ENCODE data around the gene PNO1.
A peak's percentile ranks its signal among the peaks of the same experiment; 100 is the strongest.

Gene PNO1

DNA sequence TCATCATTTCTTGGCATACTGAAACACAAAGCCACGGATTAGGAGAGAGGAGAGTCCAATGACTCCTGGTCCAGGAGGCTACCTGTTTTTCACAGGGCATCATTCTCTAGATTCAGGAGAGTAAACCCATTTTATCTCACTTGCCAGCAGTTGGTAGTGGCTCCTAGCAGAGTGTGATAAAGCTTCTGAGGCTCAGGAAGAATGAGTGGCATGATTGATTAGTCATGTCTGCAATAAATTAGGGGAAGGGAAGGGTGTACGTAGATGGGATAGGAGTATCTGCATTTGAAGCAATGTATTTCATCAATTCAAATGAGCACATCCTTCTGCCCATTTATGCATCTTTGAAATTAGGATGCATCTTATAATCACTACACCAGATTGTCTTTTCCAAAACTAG is 31.1 kb upstream of the PNO1 start:
- peaks cover 29% of the 10 kb centered on the region for H3K4me1 ChIP-seq (ENCODE audit: control insufficient read depth, insufficient read depth, low read length)
- no peak for DNase-seq (ENCODE audit: low read depth)
- H3K4me3 ChIP-seq (ENCODE audit: low read length): no peak overlapping the region
- peaks cover 5% of the 10 kb centered on the region for H3K36me3 ChIP-seq (ENCODE audit: control insufficient read depth, insufficient read depth, low read length, severe bottlenecking)
- no peak overlapping the region for H3K9ac ChIP-seq (ENCODE audit: low read length)
- H3K9me3 ChIP-seq (ENCODE audit: control insufficient read depth, low read length): no peaks in the 10 kb centered on the region
- no peaks in the 10 kb centered on the region for H3K27me3 ChIP-seq (replicated peaks; ENCODE audit: control insufficient read depth, insufficient read depth, low read length)

DNA sequence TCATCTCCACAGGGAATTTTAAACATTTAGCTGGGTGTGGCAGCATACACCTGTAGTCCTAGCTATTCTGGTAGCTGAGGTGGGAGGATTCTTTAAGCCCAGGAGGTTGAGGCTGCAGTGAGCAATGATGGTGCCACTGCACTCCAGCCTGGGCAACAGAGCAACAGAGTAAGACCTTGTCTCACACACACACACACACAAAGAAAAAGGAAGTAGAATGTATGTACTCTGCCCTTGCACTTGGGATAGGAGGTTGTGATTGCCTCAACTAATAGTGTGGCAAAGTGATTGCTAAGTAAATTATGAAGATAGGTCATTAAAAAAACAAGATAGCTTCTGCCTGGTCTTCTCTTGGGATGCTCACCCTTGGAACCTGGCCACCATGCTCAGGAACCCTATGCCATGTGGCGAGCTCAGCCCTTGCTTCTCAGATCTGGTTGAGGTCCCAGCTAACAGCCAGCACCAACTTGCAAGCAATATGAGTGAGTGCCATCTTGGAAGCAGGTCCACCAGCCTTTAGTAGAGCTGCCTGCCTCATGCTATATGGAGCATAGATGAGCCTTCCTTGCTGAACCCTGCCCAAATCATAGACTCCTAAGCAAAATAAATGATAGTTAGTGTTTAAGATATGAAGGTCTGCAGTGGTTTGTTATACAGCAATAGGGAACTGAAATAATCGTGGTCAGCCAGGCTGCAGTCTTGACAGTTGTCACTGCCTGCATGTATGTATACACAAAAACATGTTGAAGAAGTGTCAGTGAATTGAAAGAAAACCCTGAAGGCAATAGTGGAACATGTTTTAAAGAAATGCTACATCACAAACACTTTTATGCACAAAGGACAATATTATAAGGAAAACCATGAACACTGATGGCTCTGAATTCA is 30.1 kb upstream of the PNO1 start:
- H3K4me1 ChIP-seq (ENCODE audit: control insufficient read depth, insufficient read depth, low read length): peaks cover 23% of the 10 kb centered on the region
- DNase-seq (ENCODE audit: low read depth): no peak
- no peak overlapping the region for H3K4me3 ChIP-seq (ENCODE audit: low read length)
- no peaks in the 10 kb centered on the region for H3K9me3 ChIP-seq (ENCODE audit: control insufficient read depth, low read length)
- H3K27me3 ChIP-seq (replicated peaks; ENCODE audit: control insufficient read depth, insufficient read depth, low read length): no peaks in the 10 kb centered on the region
- H3K36me3 ChIP-seq (ENCODE audit: control insufficient read depth, insufficient read depth, low read length, severe bottlenecking): peaks cover 12% of the 10 kb centered on the region
- no peak overlapping the region for H3K9ac ChIP-seq (ENCODE audit: low read length)

DNA sequence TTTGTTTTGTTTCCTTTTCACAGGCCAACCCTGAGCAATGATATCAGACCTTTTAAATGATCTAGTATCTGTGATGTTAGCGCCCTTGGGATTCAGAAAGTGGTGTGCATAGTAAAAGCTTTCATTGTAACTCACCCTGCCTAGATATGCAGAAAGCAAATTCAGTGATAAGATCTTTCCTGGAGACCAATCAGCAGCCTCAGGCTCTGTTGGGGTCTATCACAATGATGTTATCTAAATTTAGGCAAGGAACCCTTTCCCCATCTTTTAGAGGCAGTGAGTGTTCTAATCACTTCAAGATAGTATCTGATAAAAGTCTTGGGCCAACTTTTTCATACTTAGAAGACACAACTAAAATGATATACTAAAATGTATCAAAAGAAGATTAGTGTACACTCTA is 23.6 kb upstream of the PNO1 start:
- Histone ChIP-seq H3K4me1 (ENCODE audit: control insufficient read depth, insufficient read depth, low read length) (no peaks in the 10 kb centered on the region), H3K27me3 (replicated peaks; ENCODE audit: control insufficient read depth, insufficient read depth, low read length) (no peaks in the 10 kb centered on the region), H3K4me3 (ENCODE audit: low read length) (no peak overlapping the region), H3K9me3 (ENCODE audit: control insufficient read depth, low read length) (no peaks in the 10 kb centered on the region), H3K9ac (ENCODE audit: low read length) (no peak overlapping the region), H3K36me3 (ENCODE audit: control insufficient read depth, insufficient read depth, low read length, severe bottlenecking) (peaks cover 47% of the 10 kb centered on the region)
- DNase-seq (ENCODE audit: low read depth): no peak

DNA sequence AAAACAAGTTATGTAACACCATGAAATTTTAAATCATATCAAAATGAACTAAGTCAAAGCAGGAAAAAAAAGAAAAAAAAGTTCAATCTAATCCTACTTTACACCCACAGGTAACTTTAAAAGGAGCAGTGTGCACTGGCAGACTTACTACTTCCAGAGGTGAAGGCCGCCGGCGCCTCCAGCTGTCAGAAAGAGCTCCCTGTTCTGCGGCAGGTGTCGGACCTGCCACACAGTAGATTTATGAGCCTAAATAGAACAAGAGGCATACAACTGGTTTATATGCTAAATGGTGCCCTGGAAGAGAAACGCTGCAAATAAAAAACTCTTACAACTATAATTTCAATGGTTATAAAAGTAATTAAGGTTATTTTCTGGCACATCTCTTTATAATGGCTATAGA is 23.1 kb upstream of the PNO1 start:
- H3K4me1 ChIP-seq (ENCODE audit: control insufficient read depth, insufficient read depth, low read length): no peaks in the 10 kb centered on the region
- no peaks in the 10 kb centered on the region for H3K9me3 ChIP-seq (ENCODE audit: control insufficient read depth, low read length)
- peaks cover 47% of the 10 kb centered on the region for H3K36me3 ChIP-seq (ENCODE audit: control insufficient read depth, insufficient read depth, low read length, severe bottlenecking)
- DNase-seq (ENCODE audit: low read depth): no peak
- no peak overlapping the region for H3K4me3 ChIP-seq (ENCODE audit: low read length)
- no peaks in the 10 kb centered on the region for H3K27me3 ChIP-seq (replicated peaks; ENCODE audit: control insufficient read depth, insufficient read depth, low read length)
- no peak overlapping the region for H3K9ac ChIP-seq (ENCODE audit: low read length)

DNA sequence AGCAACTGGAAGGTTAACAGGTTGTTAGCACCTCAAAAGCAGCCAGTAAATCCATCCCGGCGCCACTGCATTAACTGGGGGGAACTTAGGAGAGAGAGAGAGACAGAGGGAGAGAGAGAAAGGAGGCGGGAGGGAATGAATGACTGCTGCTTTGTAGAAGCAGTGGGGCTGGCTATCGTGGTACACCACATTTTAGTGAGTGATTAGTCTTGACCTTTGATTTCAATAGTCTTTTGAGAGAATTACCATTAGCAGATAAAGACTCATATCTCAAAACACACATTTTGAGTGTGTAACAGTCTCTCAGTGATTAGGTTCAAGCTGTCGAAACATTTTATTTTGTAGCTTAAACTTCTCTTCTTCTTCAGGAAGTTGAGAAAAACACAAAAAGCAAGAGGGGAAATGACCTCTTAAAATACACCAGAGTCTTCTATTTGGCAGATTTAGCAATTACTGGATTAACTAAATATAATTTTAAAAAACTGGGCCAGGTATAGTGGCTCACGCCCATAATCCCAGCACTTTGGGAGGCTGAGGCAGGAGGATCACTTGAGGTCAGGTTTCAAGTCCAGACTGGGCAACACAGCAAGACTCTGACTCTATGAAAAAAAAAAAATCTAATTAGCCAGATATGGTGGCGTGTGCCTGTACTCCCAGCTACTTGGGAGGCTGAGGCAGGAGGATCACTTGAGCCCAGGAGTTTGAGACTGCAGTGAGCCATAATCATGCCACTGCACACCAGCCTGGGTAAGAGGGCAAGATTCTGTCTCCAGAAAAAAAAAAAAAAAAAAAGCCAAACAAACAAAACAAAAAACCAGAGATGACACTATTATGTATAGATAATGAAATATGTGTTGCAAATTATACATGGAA is 22.0 kb upstream of the PNO1 start:
- no peaks in the 10 kb centered on the region for H3K9me3 ChIP-seq (ENCODE audit: control insufficient read depth, low read length)
- H3K4me1 ChIP-seq (ENCODE audit: control insufficient read depth, insufficient read depth, low read length): no peaks in the 10 kb centered on the region
- no peak overlapping the region for H3K4me3 ChIP-seq (ENCODE audit: low read length)
- DNase-seq (ENCODE audit: low read depth): no peak
- H3K9ac ChIP-seq (ENCODE audit: low read length): no peak overlapping the region
- no peaks in the 10 kb centered on the region for H3K27me3 ChIP-seq (replicated peaks; ENCODE audit: control insufficient read depth, insufficient read depth, low read length)
- peaks cover 54% of the 10 kb centered on the region for H3K36me3 ChIP-seq (ENCODE audit: control insufficient read depth, insufficient read depth, low read length, severe bottlenecking)

DNA sequence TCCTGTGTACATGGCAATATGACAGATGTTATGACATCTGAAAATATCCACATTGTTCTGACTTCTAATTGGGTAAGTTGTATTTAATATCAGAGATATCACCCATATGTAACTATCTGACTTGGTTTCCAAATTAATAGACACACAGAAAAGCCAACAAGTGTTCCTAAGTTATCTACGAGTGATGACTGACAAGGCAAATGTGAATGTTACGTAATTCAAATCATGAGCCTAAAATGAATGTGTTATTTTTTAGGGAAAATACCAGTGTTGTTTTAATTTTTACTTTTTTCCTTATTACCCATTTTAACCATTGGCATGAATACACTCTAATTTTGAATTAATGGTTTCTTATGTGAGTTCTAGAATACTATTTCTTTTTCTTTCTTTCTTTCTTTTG is 15.8 kb upstream of the PNO1 start:
- Histone ChIP-seq H3K36me3 (ENCODE audit: control insufficient read depth, insufficient read depth, low read length, severe bottlenecking) (peaks cover 29% of the 10 kb centered on the region), H3K9ac (ENCODE audit: low read length) (no peak overlapping the region), H3K9me3 (ENCODE audit: control insufficient read depth, low read length) (no peaks in the 10 kb centered on the region), H3K27me3 (replicated peaks; ENCODE audit: control insufficient read depth, insufficient read depth, low read length) (no peaks in the 10 kb centered on the region), H3K4me1 (ENCODE audit: control insufficient read depth, insufficient read depth, low read length) (no peaks in the 10 kb centered on the region), H3K4me3 (ENCODE audit: low read length) (no peak overlapping the region)
- no peak for DNase-seq (ENCODE audit: low read depth)

DNA sequence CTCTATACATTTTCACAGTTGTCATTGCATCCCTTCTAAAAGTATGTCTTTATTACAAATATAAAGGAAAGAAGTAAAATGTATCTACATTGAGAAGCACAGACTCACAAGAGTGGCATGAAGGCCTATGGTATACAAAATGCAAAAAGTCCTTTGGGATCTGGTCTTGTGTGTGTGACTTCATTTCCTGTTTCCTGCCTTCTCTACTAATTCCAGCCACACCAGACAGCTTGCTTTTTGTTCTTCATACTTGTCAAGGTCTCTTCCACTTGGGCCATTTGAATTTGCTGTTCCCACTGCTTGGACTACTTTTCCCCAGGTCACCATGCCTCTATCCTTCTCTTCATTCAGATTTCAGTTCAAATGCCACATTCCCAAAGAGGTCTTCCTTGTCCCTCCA is 6.7 kb upstream of the PNO1 start:
- H3K4me1 ChIP-seq (ENCODE audit: control insufficient read depth, insufficient read depth, low read length): peaks cover 1% of the 10 kb centered on the region
- no peaks in the 10 kb centered on the region for H3K9me3 ChIP-seq (ENCODE audit: control insufficient read depth, low read length)
- DNase-seq (ENCODE audit: low read depth): no peak
- H3K36me3 ChIP-seq (ENCODE audit: control insufficient read depth, insufficient read depth, low read length, severe bottlenecking): no peaks in the 10 kb centered on the region
- no peak overlapping the region for H3K9ac ChIP-seq (ENCODE audit: low read length)
- H3K27me3 ChIP-seq (replicated peaks; ENCODE audit: control insufficient read depth, insufficient read depth, low read length): no peaks in the 10 kb centered on the region
- H3K4me3 ChIP-seq (ENCODE audit: low read length): no peak overlapping the region

DNA sequence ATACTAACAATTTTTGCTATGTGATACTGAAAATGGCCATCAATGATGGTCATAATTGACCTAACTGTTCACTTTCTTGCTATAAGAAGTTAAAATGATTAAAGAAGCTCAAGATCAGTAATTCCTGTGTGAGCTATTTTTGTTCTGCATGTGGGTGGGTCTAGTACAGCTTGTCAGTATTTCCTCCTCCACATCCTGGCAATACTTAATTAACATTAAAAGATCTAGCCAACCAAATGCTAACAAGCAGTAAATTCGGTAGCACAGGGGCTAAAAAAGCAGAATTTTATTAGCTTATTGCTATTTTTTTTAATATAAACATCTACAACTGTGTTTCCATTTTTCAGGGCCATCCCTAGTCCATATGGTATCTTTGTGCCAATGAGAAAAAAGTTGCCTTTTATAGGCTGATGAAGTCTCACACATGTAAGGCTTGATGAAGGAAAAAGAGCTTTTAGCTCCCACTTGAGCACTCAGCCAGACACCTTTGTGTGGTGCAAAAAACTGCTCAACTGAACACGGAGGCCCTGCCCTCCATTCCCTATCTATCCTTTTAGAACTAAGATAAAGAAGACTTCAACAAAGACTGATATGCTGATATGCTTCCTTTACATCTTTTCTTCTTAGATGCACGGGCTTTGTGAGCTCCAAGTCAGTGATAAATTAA is 4.9 kb upstream of the PNO1 start:
- Histone ChIP-seq H3K9ac (ENCODE audit: low read length) (no peak overlapping the region), H3K36me3 (ENCODE audit: control insufficient read depth, insufficient read depth, low read length, severe bottlenecking) (no peaks in the 10 kb centered on the region), H3K4me1 (ENCODE audit: control insufficient read depth, insufficient read depth, low read length) (peaks cover 8% of the 10 kb centered on the region), H3K4me3 (ENCODE audit: low read length) (no peak overlapping the region), H3K27me3 (replicated peaks; ENCODE audit: control insufficient read depth, insufficient read depth, low read length) (no peaks in the 10 kb centered on the region), H3K9me3 (ENCODE audit: control insufficient read depth, low read length) (no peaks in the 10 kb centered on the region)
- DNase-seq (ENCODE audit: low read depth): no peak

DNA sequence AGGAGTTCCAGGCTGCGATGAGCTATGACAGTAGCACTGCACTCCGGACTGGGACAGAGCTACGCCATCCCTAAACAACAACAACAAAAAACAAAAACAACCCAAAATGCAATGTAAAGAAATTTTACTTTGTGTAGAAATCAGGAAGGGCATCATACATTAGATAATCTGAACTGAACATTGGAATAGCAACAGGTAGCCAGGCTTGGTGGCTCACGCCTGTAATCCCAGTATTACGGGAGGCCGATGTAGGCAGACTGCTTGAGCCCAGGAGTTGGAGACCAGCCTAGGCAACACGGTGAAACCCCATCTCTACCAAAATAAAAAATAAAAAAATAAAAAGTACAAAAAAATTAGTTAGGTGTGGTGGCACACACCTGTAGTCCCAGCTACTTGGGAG is 2.1 kb upstream of the PNO1 start:
- peaks cover 21% of the 10 kb centered on the region for H3K4me1 ChIP-seq (ENCODE audit: control insufficient read depth, insufficient read depth, low read length)
- DNase-seq (ENCODE audit: low read depth): no peak
- no peak overlapping the region for H3K4me3 ChIP-seq (ENCODE audit: low read length)
- H3K9me3 ChIP-seq (ENCODE audit: control insufficient read depth, low read length): no peaks in the 10 kb centered on the region
- no peaks in the 10 kb centered on the region for H3K27me3 ChIP-seq (replicated peaks; ENCODE audit: control insufficient read depth, insufficient read depth, low read length)
- H3K36me3 ChIP-seq (ENCODE audit: control insufficient read depth, insufficient read depth, low read length, severe bottlenecking): peaks cover 6% of the 10 kb centered on the region
- no peak overlapping the region for H3K9ac ChIP-seq (ENCODE audit: low read length)

DNA sequence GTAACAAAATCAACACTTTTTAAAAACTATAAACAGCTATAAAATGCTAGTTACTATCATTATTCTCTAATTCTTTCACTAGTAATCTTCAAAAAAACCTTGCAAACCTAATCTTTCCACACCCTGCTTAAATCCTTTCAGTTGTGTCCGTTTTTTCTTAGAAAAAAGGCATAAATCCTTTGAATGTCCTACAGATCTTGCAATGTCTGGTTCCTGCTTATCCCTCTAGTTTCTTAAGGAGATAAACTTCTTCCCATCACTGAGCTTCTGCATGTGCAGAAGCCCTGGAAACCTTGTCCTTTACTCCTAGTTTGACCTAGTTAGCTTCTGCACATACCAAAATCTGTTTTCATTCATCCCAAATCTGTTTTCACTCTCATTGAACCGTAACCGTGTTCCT is 1.3 kb upstream of the PNO1 start:
- peak overlapping the region; percentile 91 for H3K9ac ChIP-seq (ENCODE audit: low read length)
- no peaks in the 10 kb centered on the region for H3K9me3 ChIP-seq (ENCODE audit: control insufficient read depth, low read length)
- H3K27me3 ChIP-seq (replicated peaks; ENCODE audit: control insufficient read depth, insufficient read depth, low read length): no peaks in the 10 kb centered on the region
- H3K4me1 ChIP-seq (ENCODE audit: control insufficient read depth, insufficient read depth, low read length): peaks cover 21% of the 10 kb centered on the region
- H3K4me3 ChIP-seq (ENCODE audit: low read length): peak overlapping the region; percentile 92
- DNase-seq (ENCODE audit: low read depth): no peak
- H3K36me3 ChIP-seq (ENCODE audit: control insufficient read depth, insufficient read depth, low read length, severe bottlenecking): peaks cover 14% of the 10 kb centered on the region

DNA sequence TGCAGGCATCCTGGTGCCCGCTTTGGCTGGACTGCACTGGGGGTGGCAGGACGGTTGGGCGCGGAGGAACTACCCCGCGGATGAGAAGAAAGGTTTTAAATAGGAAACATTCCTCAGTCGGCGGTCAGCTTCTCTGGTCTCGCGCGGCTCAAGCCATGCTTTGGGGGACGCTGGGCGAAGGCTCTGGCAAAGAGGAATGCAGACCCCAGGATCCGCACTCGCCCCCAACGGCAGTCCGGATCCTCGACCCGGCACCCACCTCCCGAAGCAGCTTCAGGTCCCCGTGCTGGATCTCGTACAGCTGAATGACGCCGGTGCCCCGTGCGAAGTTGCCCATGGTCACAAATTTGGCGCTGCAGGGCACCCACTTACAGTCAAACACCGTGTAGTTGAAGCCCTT is 686 bp upstream of the PNO1 start:
- peaks cover 21% of the 10 kb centered on the region for H3K4me1 ChIP-seq (ENCODE audit: control insufficient read depth, insufficient read depth, low read length)
- H3K9ac ChIP-seq (ENCODE audit: low read length): peak overlapping the region; percentile 91
- DNase-seq (ENCODE audit: low read depth): peak; percentile 65
- H3K27me3 ChIP-seq (replicated peaks; ENCODE audit: control insufficient read depth, insufficient read depth, low read length): no peaks in the 10 kb centered on the region
- no peaks in the 10 kb centered on the region for H3K9me3 ChIP-seq (ENCODE audit: control insufficient read depth, low read length)
- peak overlapping the region; percentile 92 for H3K4me3 ChIP-seq (ENCODE audit: low read length)
- H3K36me3 ChIP-seq (ENCODE audit: control insufficient read depth, insufficient read depth, low read length, severe bottlenecking): peaks cover 20% of the 10 kb centered on the region
